Dendritic cell treated with granulocyte-macrophage colony-stimulating factor and Interleukin-4, amounts not matched to agents 40 ng/mL and 50 ng/mL, for 4 days (primary cell): Measurements from ENCODE around the gene KRTAP4-3.
"Not testable (repeated sequence)": the region's sequence is repeated elsewhere in the genome, so short reads cannot be mapped to it uniquely, and the experiment has no call there.

Experiments used
- H3K27ac Mint-ChIP-seq: one replicate; pipeline ENCODE4 v1.8.0; 2022; ENCODE audit warnings: mild to moderate bottlenecking, mixed read lengths
- H3K27me3 Mint-ChIP-seq: one replicate; pipeline ENCODE4 v1.8.0; 2022; ENCODE audit warnings: mild to moderate bottlenecking, mixed read lengths
- H3K36me3 Mint-ChIP-seq: one replicate; pipeline ENCODE4 v1.8.0; 2022; ENCODE audit warnings: low read depth, mixed read lengths
- H3K4me1 Mint-ChIP-seq: one replicate; pipeline ENCODE4 v1.8.0; 2022; ENCODE audit warnings: low read depth, mixed read lengths
- H3K4me3 Mint-ChIP-seq: one replicate; pipeline ENCODE4 v1.8.0; 2022; ENCODE audit warnings: mild to moderate bottlenecking, moderate library complexity, mixed read lengths
- H3K9me3 Mint-ChIP-seq: one replicate; pipeline ENCODE4 v1.8.0; 2022; ENCODE audit warnings: mixed read lengths
- intact Hi-C: fragments of 100-400 bp; cut with micrococcal nuclease; formaldehyde crosslinking; loops from one replicate; pipeline ENCODE4 v1.15.0; 2022

KRTAP4-3 gene

GRCh38 chr17:41119696-41120690 lies 48.0 kb downstream of the KRTAP4-3 start:
- H3K9me3 Mint-ChIP-seq, H3K36me3 Mint-ChIP-seq, H3K4me3 Mint-ChIP-seq, H3K27ac Mint-ChIP-seq: not testable (repeated sequence)
- Mint-ChIP-seq H3K4me1 (peaks cover 18% of the 10 kb centered on the region), H3K27me3 (peaks cover 12% of the 10 kb centered on the region)
- intact Hi-C loops: loop anchor here (10.0 kb wide), 1 partner anchor 55 kb away; the partner anchor contains the start of gene KRTAP4-2

- Mint-ChIP-seq H3K36me3 (no peaks in the 10 kb centered on the region), H3K4me3 (no peak overlapping the region), H3K9me3 (no peaks in the 10 kb centered on the region), H3K4me1 (peaks cover 18% of the 10 kb centered on the region), H3K27me3 (peaks cover 13% of the 10 kb centered on the region), H3K27ac (no peak overlapping the region)
- intact Hi-C loops: no loop called here
Measured at GRCh38 chr17:41118721-41119120, 49.3 kb downstream of the KRTAP4-3 start.

GRCh38 chr17:41117846-41118386 lies 50.1 kb downstream of the KRTAP4-3 start, which contains the start of gene KRTAP4-11:
TSS of gene KRTAP4-11 (minus strand) at chr17:41118373. CDS start at chr17:41118315, 58 bp downstream.
- Mint-ChIP-seq H3K27me3 (peaks cover 11% of the 10 kb centered on the region), H3K27ac (peak within 1 kb of the TSS; percentile 56), H3K4me1 (peaks cover 18% of the 10 kb centered on the region)
- H3K36me3 Mint-ChIP-seq, intact Hi-C loops, H3K9me3 Mint-ChIP-seq, H3K4me3 Mint-ChIP-seq: not testable (repeated sequence)
